Left forelimb (tissue), 1 donor: Measurements from ENCODE around the gene HORMAD2.

Experiments used
- DNase-seq: peaks from one replicate; pipeline ENCODE4 v3.0.0-alpha.2; 2018; ENCODE audit warnings: low spot score

Gene HORMAD2

DNA sequence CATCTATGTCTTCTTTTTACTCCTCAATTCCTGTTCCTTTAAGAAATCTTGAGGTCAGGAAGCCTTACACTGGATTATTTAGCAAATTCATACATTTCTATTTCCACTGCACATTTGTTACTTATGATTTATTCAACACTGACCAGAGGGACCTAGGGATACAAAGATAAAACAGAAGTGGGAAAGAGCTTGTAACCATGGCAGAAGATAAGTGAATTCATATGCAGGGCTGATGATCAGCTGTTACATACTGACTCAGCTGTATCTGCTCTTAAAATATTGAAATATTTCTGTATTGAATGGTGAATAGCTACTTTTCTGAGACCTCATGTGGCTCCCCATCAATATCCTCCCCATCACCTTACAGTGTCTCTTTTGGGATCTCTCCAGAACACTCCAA lies 25.2 kb downstream of the HORMAD2 start:
- DNase-seq: no peak

DNA sequence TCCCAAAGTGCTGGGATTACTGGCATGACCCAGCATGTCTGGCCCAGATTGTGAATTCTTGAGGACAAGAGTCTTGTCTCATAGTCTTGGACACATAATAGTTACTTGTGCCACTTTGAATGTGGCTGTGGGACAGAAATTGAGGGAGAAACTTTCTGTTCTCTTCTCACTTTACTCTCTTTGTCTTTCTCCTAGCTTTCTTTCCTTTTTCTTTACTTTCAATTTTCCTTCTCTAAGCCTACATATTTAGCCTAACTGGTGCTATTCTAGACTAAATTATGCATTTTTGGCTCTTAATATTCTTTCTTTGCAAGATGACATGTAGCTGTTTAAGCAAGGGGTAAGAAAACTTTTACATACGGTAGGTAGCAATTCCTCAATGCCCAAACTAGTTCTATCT lies 33.2 kb downstream of the HORMAD2 start:
- no peak for DNase-seq

DNA sequence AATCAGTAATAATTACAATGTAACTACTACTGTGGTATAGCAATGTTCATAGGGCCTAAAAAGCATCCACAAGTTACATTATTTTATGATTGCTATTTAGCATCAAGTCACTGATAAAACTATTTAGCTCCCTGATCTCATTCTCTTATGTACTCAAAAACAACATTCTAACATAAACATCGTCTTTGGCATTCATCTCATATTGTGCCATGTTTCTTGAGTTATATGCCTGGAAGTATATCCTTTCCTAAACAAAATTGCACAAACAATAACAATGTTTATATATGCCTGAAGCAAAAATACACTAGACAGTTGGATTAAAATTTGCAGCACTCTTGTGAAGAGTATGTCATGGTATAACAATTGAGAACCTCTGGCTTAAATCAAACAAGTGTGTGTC lies 34.1 kb downstream of the HORMAD2 start:
- DNase-seq: no peak

DNA sequence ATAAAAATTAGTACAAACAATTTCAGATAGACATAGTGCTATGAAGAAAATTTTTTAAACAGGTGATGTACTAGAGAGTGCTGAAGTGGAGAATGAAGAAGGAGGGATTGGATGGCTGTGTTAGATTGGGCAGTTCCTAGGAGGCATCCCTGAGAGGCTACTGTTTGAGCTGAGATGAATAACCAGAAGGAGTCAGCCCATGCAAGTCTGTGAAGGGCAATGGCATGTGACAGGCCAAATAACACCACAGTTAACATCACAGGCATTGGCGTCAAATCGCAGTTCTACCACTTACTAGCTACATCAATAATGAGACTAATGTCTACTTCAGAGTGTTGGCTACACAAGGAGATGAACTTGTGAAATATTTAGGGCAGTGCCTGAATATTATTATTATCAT lies 35.4 kb downstream of the HORMAD2 start:
- no peak for DNase-seq

DNA sequence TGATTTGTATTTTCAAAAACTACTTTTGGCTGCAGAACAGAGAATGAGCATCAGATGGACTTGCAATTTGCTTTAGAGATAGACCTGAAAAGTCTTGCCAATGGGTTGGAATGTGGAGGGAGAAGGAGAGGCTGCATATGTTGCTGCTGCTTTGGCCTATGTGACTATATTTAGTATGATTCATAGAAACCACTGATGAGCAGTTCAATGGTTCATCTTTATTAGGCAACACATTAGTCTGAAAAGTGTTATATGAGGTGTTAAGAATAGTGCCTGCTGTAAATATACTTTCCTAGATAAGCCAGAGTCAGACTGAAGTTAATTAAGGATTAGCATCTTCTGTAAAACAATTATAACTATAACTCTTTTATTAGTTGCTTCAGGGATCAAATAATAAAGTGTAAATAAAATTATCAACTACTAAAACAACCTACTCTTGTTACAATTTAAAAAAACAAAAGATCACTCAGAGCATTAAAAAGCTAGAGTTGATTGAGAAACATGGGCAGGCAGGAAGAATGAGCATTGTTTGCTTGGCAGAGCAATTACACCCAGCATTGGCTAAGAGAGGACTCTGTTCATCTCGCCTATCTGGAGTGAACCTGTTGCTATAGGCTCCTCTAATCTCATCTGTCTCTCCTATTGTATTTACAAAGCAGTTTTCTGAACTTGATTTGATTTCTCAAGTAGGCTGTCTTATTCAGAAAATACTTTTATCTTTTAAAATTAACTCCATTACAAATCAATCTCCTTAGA lies 36.3 kb downstream of the HORMAD2 start:
- DNase-seq: no peak

DNA sequence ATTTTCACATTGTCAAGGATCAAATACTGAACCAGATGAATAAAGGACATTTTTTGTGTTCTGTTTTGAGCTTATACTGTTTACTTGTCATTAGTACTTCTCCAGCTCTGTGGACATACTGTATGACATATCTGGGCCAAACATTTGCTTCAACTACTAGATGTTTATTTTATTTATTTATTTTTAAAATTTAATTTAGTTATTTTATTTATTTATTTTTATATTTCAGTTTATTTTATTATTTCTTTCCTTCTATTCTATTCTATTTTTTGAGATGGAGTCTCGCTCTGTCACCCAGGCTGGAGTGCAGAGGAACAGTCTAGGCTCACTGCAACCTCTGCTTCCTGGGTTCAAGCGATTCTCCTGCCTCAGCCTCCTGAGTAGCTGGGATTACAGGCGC lies 37.0 kb downstream of the HORMAD2 start:
- DNase-seq: no peak

DNA sequence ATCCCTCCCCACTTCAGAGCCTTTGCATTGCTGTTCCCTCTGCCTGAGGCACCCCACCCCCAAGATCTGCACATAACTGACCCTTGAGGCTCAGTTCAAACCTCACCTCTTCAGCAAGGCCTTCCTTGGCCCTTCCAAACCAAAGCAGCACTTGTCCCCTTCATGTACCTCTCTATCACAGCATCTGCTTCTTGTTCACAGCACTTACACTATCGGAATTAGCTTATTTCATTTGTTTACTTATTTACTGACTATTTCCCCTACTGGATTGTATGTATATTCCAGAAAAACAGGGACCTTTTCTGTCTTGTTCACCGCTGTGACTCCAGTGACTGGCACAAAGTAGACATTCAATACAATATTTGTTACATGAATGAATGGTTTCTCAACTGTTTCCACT lies 38.0 kb downstream of the HORMAD2 start:
- no peak for DNase-seq

DNA sequence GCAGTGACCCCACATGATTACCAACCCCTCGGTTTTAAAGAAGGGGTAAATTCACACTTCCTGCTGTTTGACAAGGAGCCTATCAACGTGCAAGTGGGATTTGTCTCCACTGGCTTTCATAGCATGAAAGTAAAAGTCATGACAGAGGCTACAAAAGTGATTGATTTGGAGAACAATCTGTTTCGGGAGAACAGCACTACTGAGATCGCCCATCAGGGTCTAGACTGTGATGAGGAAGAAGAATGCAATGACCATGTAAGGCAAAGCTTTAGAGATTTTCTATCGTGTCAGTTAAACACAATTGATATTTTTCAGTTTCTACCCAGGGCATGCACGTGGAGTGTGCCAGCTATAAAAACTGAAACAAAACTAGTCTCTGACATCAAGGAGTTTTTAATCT lies 41.7 kb downstream of the HORMAD2 start:
- DNase-seq: no peak

DNA sequence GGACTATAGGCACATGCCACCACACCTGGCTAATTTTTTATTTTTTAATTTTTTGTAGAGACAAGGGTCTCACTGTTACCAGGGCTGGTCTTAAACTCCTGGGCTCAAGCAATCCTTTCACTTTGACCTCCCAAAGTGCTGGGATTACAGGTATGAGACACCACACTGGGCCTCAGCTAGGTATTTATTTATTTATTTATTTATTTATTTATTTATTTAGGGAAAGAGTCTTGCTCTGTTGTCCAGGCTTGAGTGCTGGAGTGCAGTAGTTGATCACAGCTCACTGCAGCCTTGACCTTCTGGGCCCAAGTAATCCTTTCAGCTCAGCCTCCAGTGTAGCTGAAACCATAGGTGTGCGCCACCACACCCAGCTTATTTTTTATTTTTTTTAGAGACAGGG lies 43.2 kb downstream of the HORMAD2 start:
- no peak for DNase-seq

DNA sequence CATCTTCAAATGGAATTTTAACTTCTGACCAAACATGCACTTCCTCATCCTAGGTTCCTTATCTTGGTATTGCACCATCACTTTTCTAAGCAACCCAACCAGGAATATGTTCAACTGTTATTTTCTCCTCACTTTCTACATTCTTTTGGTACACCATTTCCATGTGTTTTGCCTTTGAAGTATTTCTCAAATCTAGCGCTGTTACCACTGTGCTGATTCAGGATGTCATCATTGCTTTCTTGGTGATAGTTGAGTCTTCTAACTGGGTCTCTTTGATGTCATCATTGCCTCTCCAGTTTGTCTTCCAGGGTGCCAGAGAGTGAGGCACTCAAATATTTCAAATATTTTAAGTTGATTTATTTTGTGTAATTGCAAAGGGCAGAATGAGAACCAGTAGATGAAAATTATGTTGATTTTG lies 47.5 kb downstream of the HORMAD2 start:
- DNase-seq: no peak

DNA sequence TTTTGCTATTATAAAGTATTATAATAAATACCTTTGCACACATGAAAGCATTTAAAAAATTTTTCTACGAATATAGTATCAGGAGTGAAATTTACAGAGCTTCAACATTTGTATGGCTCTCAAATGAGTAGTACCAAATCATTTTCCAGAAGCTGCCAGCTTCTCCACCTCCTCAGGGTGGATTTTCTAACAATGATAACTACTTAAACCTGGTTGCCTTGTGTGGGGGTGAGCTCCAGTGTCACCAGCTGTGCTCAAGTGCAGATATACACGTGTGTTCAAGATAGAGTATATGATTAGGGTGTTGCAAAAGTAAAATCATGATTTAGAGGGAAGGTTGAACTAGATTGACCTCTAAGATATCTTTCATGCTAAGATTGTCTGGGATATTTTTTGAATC lies 48.2 kb downstream of the HORMAD2 start:
- no peak for DNase-seq

DNA sequence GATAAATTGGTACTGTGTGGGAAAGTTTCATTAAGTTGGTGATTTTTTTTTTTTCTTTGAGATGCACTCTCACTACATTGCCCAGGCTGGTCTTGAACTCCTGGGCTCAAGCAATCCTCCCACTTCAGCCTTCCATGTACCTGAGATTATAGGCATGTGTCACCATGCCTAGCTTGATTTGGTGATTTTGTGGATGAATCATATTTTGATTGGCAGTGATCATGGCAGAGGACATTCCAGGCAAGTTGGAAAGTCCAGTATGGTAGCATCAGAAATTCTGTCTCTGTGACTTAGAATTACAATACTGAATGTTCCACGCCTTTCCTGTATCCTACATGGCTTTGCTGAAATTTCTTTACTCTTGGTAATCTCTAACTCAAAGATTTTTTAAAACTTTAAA lies 49.4 kb downstream of the HORMAD2 start:
- DNase-seq: no peak

DNA sequence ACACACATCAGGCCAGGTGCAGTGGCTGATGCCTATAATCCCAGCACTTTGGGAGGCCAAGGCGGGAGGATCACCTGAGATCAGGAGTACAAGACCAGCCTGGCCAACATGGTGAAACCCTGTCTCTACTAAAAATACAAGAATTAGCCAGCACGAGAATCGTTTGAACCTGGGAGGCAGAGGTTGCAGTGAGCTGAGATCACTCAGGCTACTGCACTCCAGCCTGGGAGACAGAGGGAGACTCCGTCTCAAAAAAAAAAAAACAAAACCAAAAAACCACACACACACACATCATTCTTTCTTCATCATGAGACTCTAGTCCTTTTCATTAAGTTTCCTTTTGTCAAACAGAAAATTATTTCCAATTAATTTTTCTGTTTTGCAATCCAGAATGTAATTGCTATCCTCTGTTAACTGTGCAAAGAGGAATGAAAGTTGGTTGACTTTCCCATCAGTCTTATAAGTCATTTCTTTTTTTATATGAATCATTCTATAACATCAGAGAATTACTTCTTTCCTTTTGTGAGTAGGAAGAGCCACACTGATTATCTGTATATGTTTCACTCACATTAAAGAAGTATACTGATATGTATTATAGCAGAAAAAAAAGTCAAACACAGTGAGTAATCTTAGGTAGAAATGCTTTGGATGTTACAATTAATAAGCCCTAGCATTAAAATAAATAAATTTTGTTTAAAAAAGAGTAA lies 52.2 kb downstream of the HORMAD2 start:
- DNase-seq: no peak

DNA sequence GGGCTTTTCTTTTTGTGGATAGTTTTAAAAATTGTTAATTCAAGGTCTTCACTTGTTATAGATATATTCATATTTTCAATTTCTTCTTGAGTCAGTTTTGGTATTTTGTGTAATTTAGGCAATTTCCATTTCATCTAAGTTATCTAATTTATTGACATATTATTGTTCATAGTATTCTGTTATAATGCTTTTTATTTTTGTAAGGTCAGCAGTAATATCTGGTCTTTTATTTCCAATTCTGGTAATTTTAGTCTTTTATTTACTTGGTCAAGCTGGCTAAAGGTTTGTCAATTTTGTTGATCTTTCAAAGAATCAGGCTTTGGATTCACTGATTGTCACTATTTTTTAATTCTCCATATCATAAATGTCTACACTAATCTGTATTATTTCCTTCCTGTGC lies 60.1 kb downstream of the HORMAD2 start:
- DNase-seq: no peak

DNA sequence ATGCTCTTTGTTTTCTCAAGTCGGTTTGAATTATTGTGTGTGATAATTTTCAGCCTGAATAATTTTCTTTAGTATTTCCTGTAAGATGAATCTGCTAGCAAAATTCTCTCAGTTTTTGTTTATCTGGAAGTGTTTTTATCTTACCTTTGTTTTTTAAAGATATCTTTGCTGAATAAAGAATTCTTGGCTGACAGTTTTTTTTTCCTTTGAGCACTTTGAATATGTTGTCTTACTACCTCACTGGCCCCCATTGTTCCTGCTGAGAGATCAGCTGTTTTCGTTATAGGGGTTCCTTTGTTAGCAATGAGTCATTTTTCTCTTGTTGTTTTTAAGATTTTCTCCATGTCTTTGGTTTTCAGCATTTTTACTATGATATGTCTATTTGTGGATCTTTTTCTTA lies 63.0 kb downstream of the HORMAD2 start:
- DNase-seq: no peak

DNA sequence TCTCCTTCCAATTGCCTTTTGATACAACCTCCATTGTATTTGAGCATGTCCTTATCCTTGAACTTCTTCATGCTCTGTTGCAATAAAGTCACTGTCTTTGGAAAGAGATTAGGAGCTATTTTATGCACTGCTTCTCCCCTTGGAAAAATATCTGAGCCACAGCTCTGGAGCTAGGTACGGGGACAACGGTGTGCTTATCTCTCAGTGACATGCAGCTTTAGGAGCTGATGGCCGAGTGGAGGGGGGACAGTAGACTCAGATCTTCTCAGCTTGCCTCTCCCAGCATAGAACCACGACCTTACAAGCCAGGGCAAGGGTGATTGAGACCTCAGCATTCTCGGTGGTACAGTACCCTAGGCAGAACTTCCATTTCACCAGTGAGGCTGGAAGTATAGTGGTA lies 64.1 kb downstream of the HORMAD2 start:
- DNase-seq: no peak

DNA sequence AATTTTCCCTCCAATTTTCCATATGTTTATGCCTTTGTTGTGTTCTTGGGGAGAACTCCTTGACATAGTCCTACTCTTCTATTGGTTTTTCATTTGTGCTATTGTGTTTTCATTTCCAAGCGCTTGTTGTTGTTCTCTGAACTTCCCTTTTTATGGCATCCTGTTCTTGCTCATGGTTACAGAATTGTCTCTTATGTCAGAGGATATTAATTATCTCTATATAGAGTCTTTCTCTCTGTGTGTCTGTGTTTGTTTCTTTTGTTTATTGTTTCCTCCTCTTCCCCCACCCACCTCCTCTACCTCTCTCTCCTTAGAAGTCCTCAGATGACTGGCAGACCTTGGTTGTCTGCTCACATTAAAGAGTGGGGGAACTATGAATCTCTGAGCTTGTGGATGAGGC lies 69.9 kb downstream of the HORMAD2 start:
- DNase-seq: no peak

DNA sequence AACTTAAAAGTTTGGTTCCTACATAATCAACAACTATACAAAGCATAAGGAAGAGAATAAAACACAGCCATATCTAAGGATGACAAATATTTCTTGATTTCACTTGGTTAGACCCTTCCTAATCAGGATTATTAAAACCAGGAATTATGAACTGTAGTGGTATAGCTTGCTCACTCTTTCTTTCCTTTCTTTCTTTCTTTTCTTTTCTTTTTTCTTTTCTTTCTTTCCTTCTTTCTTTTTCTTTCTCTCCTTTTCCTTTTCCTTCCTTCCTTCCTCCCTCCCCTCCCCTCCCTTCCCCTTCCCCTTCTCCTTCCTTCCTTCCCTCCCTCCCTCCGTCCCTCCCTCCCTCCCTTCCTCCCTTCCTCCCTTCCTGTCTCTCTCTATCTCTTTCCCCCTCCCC lies 78.0 kb downstream of the HORMAD2 start:
- DNase-seq: no peak

DNA sequence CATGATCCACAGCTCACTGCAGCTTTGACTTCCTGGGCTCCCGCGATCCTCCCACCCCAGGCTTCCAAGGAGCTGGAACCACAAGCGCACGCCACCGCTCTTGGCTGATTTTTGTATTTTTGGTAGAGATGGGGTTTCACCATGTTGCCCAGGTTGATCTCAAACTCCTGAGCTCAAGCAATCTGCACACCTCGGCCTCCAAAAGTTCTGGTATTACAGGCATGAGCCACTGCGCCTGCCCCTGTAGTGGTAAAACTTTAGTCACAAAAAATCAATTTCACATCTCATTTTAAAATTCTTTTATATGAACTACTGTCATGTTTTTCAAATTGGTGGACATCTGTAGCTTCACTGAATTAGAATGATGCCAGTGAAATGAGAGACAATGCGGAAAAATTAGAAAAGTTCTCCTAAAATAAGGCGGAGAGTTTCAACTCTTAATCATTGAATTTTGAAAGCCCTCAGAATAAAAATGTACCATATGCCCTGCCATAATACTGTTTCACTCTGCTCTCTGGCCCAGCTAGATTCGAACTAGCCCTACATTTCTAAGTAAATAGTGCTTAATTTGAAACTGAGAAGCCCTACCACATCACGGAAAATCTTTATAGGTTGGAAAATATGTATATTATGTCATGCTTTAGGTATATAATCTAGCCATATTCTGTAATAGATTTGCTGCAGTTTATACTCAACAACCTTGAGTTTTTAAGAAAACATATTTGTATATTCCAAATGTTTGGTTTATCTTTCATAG lies 78.7 kb downstream of the HORMAD2 start:
- no peak for DNase-seq

DNA sequence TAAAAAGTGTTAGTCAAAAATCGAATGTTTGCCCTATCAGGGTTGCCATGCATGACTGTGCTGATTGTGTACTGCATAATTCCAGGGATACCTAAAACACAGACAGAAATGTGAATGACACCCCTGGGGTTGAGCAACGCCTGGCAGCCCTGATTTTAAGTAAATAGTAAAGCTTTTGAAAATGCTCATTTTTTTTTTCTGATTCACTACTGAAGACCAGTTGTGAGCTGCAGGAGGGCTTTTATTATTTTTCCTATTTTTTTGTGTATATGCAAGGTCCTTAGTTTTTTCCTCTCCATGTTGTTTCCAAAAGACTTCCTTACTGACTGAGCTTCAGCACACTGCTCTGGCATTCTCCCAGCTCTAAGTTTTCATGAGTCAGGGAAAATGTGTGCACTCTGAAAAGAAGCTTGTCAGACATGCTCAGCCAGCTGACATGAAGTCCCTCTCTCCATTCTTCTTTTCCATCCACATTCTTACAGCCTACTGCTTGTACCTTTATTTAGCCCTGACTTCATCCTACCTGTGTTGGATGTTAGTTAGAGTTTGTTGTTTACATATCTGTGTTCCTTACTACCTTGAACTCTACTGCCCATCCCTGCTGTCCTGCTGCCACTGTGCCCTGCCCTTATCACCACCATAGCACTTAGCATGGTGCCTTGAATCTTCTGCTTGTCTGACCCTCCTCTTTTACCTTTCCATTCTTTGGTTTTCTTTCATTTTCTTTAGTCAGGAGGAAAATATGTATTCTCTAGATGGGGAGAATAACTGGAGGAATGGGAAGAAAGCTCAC lies 79.5 kb downstream of the HORMAD2 start:
- no peak for DNase-seq

DNA sequence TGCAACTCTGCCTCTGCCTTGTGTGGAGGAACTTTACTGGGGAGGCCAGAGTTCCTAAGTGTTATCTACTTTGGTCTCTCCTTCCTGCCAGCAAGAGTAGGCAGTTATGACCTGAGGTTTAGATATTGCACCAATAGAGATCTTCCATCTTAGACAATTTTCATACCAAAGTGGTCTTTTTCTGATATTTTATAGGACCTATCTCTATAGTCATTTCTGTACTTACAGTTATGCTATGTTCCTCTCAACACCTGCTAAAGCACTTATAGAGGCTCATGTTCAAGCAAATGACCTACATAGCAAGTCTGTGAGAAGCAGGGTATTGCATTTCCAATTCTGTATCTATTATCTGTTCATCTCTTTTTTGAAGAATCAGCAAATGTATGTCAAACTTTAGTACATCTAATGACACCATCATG lies 80.8 kb downstream of the HORMAD2 start:
- DNase-seq: no peak

DNA sequence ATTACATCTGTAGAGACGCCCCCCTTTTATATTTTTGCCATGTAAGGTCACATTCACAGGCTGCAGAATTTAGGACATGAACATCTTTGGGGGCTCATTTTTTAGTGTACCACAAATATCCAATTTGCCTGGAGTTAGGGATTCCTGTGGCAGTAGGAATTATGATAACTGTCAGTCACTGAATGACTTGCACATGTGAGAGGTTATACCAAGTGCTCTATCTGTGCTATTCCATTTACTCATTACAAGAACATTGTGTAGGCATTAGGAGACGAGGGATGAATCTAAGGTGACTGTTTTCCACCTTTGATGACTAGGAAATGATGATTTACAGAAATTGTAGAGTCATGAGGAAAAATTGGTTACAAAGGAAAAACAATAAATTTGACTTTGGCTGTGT lies 87.0 kb downstream of the HORMAD2 start:
- DNase-seq: no peak
